RCC 7860 (cell line): ENCODE results near the gene SMIM10L2A.
A peak's percentile ranks its signal among the peaks of the same experiment; 100 is the strongest.
"Not testable (repeated sequence)": the region's sequence is repeated elsewhere in the genome, so short reads cannot be mapped to it uniquely, and the experiment has no call there.

Experiments
- DNase-seq: peaks from one replicate; pipeline ENCODE4 v3.0.0-alpha.2; 2015; ENCODE audit warnings: low spot score
- FAIRE-seq: peaks from 2 replicates; lab custom pipeline; 2012; peaks lifted over from hg19 to GRCh38; lab: Jason Lieb, UNC

SMIM10L2A gene

DNA sequence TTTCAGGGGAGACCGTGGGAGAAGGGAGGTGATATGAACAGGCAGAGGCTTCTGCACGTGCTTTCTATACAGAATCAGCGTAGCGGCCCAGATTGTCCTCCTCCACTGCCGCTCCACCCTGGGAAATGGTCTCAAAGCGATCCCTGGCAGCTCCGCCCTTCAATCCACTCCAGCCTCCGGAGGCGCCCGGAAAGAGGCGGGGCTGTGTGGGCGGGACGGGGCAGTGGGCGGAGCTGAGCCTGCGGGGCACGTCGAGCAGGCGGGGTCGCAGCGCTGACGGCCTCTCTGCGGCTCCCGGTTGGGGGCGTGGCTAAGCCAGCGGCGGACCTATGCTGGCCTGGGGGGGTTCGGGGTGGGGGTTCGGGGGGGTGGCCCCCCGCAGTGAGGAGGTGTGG is 210 bp upstream of the SMIM10L2A start:
- DNase-seq (peak; percentile 7), FAIRE-seq (no peak)

DNA sequence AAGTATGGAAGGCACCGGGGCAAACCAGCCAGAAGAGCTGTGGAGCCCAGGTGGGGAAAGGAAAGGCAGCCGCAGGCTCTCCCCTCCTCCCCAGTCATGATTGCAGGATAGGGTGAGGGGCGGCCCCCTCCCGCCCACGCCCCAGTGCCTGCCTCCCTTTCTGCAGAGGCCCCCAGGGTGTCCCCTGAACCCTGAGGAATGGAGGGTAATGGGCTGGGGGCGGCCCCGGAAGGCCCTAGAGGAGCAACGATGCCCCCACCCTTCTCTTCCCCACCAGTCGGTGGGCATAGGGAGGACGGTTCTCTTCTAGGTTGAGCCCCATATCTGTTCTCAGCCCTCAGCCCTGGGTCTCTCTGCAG is 1.0 kb downstream of the SMIM10L2A start:
- DNase-seq, FAIRE-seq: not testable (repeated sequence)

DNA sequence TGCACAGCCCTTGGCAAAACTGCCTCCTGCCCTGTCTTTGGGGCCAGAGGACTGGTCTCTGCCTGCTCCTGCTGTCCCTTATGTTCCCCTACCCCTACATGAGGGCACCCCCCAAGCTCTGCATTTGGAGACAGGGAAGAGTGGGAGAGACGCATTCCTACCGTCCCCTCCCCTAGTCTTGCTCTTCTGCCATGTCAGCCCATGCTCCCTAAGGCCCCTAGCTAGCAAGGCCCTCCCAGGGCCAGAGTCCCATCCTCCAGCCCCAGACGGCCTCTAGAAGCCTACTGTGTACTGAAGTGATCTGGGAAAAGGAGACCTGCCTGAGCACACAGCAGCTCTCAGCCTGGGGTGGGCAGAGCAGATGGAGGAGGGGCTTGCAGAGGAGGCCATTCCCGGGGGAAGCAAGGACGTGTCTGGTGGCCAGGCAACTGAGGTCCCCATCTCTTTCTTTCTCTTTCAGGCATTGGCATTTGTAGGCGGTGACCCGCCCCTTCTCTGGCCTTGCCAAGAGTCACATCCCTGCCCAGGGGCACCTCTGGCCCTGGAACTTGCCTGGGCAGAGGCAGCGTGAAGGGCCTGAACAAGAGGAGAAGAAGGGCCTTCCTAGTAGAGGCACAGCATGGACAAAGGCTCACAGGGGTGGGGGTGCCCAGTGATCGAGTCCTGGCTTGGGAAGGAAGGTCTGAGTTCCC is 1.6 kb downstream of the SMIM10L2A start:
- not testable (repeated sequence) for FAIRE-seq, DNase-seq

DNA sequence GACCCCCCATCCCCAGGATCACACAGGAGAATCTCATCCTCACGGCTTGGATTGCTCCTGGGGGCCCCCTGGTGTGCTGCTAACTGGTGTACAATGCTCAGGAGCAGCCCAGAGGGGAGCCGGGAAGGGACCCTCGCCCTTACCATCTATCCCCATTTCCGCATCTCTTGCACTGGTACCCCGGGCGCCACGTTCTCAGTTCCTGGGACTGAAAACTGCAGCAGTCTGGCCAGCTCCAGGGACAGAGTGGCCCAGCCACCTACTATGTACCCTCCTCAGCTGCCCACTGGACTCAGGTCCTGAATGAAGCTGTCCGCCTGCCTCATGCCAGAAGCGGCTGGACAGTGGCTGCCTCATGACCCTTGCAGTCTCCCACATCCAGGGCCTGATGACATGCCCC is 2.7 kb downstream of the SMIM10L2A start:
- FAIRE-seq, result no peak
- no peak for DNase-seq

DNA sequence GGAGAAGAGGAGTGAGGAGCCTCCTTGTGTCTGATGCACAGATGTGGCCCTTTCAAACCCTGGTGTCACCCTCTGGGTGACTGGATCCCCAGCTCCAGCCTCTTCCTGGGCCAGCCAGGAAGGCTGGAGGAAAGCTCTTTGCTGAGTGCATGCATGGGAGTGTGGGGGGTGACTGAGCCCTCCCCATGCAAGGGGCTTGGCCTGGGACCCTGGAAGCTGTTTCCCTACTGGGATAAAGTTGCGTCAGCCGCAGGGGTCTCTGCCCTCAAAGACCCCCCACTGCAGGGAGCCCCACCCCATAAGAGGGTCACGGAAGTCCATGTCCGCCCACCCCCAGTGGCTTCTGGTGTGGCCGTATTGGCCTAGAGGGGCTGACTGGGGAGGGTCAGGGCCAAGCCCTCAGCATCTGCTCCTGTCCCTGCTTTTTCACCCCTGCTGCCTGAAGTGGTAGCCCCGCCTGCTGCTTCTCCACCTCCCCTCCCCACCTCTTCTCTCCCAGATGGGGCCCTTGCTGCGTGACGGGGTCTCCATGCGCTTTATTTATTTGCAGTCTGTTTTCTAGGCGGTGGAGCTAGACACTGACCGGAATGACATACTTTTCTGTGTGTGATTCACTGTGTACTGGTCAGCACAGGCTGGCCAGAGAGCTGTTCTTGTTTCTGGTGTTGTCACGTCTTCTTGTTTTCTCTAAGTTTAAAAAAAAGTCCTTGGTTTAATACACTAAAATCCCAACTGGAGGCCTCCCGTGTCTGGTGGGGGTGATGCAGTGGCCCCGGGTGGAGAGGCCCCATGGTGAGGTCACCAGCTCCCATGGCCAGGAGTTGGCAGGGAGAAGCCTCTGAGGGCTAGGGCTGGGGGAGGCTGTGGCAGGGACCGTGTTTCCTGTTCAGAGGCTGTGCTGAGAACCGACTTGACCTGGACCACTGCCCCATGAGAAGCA is 3.6 kb downstream of the SMIM10L2A start:
- no peak for FAIRE-seq

DNA sequence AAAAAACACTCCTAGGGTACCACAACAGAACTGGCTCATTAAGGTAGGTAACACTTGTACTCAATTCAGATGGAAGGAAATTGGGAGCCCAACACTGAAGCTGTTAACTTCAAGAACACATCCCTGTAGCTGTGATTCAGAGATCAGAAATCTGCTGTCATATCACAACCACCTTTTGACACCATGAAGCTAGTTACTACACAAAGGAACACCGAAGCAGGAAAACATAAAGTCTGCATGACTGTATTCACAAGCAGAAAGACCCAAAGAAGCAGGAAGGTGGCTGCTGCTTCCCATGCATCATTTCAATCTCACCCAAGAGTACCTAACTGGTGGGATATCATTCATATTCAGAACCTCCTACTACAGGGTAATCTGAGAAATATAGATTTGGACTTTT is 7.7 kb downstream of the SMIM10L2A start:
- DNase-seq (no peak), FAIRE-seq (no peak)

More for the DNA sequence above, 3.6 kb downstream of the SMIM10L2A start:
- DNase-seq, result no peak

DNA sequence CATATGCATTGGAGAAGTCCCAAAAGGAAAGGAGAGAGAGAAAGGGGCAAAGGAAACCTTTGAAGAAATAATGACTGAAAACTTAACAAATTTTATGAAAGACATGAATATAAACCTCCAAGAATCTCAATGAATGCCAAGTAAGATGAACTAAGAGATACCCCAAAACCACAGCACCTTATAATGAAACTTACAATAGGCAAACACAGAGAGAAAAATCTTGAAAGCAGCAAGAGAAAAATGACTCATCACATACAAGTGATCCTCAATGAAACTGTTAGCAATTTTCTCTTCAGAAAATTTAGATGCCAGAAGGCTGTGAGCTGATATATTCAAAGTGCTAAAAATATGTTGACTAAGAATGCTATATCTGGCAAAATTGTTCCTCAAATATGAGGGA is 10.1 kb downstream of the SMIM10L2A start:
- DNase-seq, result no peak
- no peak for FAIRE-seq

DNA sequence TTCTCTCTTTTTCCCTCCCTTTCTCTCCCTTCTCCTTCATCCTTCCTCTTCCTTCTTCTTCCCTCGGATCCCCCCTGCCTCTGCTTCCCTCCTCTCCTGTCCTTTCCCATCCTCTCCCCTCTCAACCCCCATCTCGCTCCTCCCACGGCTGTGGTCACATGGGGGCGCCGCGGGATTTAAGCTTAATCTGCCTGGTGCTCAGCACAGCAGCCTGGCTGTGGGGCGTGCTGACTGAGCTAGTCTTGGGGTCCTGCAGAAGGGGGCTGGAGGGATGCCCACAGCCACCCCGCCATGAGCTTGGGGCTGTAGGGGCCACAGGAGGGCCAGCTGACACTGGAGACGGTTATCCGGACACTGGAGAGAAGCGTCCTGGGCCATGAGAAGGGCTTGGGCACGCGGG is 10.7 kb downstream of the SMIM10L2A start:
- no peak for DNase-seq
- FAIRE-seq, result no peak

DNA sequence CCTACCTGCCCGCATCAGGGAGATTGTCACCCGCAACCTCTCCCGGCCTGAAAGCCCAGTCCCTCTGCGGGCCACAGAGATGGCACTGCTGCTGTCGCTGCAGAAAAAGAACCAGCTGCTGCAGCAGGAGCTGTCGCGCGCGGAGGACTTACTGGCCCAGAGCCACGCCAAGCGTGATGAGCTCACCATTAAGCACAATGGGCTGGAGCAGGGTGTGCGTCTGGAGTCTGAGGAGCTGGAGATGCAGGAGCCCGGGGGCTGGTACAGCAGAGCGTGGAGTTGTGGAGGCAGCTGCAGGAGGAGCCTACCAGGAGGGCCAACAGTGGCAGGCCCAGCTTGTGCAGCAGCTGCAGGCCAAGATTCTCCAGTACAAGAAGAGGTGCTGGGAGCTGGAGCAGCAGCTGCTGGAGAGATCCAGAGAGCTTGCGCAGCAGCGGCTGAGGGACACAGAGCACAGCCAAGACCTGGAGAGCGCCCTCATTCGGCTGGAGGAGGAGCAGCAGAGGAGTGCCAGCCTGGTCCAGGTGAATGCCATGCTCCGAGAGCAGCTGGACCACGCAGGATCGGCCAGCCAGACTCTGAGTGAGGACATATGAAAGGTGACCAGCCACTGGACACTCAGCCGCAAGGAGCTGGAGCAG is 11.3 kb downstream of the SMIM10L2A start:
- DNase-seq (no peak), FAIRE-seq (no peak)

DNA sequence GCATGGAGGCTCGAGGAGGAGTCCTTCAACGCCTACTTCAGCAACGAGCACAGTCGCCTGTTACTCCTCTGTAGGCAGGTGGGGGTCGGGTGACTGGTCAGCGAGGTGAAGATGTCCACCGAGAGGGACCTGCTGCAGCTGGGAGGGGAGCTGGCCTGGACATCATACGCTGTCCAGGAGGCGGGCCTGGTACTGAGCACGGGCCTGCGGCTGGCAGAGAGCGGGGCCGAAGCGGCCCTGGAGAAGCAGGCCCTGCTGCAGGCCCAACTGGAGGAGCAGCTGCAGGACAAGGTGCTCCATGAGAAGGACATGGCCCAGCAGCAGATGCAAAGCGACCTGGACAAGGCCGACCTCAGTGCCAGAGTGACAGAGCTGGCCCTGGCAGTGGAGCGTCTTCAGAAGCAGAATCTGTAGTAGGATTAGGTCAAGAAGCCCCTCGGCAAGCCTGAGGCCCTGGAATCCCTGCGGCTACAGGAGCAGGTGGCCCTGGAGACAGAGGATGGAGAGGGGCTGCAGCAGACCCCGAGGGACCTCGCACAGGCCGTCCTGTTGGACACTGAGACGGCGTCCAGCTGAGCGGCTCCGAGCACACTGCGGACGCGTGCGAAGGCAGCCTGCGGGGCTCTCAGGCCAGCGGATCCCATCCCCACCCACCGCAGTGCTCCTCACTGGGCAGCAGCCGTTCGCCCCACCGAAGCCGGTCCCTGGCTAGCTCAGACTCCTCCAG is 11.9 kb downstream of the SMIM10L2A start:
- DNase-seq (no peak), FAIRE-seq (no peak)

DNA sequence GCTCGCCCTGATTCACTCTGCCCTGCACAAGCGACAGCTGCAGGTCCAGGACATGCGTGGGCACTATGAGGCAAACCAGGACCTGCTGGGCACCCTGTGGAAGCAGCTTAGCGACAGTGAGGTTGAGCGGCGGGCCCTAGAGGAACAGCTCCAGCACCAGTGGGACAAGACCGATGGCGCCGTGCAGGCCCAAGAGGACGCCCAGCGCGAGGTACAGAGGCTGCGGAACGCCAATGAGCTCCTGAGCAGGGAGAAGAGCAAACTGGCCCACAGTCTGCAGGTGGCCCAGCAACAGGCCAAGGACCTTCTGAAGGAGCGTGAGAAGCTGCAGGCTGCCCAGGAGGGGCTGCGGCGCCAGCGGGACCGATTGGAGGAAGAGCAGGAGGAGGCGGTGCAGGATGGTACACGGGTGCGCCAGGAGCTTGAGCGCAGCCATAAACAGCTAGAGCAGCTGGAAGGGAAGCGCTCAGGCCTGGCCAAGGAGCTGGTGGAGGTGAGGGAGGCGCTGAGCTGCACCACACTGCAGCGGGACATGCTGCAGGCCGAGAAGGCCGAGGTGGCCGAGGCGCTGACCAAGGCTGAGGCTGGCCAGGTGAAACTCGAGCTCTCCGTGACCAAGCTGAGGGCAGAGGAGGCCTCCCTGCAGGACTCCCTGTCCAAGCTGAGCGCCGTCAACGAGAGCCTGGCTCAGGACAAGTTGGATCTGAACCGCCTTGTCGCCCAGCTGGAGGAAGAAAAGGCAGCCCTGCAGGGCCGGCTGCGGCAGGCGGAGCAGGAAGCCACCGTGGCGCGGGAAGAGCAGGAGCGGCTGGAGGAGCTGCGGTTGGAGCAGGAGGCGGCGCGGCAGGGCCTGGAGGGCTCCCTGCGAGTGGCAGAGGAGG is 12.8 kb downstream of the SMIM10L2A start:
- no peak for FAIRE-seq

DNA sequence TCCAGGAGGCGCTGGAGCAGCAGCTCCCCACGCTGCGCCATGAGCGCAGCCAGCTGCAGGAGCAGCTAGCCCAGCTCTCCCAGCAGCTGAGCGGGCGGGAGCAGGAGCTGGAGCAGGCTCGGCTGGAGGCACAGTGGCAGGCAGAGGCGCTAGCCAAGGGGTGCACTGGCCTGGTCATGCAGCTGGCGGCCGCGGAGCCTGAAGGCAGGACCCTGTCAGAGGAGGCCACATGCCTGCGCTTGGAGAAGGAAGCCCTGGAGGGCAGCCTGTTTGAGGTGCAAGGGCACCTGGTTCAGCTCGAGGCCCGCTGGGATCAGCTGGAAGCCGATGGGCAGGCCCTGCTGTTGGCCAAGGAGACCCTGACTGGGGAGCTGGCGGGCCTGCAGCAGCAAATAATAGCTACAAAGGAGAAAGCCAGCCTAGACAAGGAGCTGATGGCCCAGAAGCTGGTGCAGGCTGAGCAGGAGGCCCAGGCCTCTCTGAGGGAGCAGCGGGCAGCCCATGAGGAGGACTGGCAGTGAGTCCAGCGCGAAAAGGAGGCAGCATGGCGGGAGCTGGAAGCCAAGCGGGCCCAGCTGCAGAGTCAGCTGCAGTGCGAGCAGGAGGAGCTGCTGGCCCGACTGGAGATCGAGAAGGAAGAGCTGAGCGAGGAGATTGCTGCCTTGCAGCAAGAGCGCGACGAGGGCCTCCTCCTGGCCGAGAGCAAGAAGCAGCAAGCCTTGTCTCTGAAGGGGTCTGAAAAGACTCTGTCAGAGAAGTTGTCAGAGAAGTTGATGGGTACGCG is 13.6 kb downstream of the SMIM10L2A start:
- FAIRE-seq, result no peak

More for the DNA sequence above, 12.8 kb downstream of the SMIM10L2A start:
- no peak for DNase-seq

DNA sequence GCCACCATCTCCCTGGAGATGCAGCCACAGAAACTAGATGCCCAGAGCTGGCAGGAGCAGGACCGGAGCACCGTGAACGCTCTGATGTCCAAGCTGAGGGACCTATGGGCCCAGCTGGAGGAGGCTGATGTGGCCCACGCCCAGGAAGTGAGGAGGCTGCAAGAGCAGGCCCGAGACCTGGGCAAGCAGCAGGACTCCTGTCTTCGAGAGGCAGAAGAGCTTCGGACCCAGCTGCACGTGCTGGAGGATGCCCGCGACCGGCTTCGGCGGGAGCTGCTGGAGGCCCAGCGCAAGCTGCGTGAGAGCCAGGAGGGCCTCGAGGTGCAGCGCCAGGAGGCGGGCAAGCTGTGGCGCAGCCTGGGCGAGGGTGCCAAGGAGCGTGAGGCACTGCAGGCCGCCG is 14.2 kb downstream of the SMIM10L2A start:
- no peak for FAIRE-seq
- no peak for DNase-seq

More for the DNA sequence above, 13.6 kb downstream of the SMIM10L2A start:
- DNase-seq, result no peak

DNA sequence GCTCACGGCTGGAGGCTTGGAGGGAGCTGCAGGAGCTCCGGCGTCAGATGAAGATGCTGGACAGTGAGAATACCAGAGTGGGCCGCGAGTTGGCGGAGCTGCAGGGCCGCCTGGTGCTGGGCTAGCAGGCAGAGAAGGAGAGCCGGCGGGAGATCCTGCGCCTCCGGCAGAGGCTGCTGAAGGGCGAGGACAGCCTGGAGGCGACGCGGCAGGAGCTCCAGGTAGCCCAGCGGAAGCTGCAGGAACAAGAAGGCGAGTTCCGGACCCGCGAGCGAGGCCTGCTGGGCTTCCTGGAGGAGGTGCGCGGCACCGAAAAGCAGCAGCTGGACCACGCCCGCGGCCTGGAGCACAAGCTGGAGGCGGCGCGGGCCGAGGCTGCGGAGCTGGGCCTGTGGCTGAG is 14.7 kb downstream of the SMIM10L2A start:
- FAIRE-seq (no peak), DNase-seq (no peak)

DNA sequence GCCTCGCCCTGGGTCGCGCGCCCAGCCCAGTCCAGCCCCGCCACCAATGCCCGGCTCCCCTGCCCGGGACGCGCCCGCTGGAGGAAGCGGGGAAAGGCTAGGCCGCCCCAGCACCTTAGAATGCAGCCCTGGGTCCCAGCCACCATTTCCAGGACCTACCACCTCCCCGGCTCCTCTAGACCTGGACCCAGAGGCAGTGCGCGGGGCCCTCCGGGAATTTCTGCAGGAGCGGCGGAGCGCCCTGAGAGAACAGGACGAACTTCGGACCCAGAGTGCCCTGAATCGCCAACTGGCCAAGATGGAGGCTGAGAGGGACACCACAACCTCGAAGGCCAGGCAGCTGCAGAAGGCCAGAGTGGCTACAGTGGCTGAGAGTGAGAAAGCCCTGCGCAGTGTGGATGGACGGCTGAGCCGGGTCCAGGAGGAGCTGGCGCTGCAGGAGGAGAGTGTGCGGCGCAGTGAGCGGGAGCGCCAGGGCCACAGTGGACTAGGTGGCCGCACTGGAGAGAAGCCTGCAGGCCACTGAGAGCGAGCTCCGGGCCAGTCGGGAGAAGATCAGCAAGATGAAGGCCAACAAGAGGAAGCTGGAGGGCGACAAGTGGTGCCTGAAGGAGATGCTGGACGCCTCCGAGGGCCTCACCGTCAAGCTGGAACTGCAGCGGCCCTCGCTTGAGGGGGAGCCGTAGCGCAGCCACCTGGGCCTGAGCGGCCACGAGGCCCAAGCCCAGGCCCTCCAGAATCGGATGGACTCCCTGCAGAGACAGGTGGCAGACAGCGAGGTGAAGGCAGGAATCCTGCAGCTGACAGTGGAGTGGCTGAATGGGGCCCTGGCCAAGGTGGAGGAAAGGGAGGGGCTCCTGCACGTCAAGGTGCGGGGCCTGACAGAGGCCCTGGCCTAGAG is 15.5 kb downstream of the SMIM10L2A start:
- no peak for DNase-seq
- no peak for FAIRE-seq

DNA sequence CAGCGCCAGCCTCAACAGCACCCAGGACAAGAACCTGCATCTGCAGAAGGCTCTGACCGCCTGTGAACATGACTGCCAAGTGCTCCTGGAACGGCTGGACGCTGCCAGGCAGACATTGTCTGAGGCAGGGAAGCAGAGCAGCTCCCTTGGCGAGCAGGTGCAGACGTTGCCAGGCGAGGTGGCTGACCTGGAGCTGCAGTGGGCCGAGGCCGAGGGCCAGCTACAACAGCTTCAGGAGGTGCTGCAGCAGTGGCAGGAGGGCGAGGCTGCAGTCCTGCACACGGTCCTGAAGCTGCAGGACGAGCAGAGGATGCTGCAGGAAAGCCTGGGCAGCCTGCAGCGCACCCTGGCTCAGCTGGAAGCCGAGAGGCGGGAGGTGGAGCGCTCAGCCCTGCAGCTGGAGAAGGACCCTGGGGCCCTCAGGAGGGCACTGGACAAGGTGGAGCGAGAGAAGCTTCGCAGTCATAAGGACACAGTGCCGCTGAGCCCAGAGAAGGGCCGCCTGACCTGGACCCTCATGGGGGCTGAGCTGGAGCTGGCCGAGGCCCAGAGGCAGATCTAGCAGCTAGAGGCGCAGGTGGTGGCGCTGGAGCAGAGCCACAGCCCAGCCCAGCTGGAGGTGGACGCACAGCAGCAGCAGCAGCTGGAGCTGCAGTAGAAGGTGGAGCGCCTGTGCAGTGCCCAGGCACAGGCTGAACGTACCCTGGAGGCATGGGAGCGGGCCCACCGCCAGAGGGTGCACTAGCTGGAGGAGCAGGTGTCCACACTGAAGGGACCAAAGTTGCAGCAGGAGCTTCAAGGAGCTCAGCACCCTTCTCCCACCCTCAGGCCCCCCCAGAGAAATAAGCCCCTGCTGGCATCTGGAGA is 16.4 kb downstream of the SMIM10L2A start:
- FAIRE-seq (no peak), DNase-seq (no peak)

DNA sequence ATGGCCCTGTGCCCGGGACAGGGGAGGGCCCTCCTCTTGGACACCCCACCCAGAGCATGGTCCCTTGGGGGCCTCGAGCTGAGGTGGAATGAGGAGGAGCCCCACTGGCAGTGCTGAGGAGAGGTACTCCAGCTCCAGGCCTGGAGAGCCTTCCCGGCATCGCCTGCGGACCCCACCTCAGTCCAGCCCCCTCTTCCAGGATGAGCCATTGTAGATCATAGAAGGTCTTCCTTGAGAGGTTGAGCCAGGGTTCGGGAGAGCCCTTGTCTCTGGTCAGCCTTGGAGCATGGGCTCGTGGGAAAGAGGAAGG is 16.9 kb downstream of the SMIM10L2A start:
- no peak for FAIRE-seq
- DNase-seq, result no peak
